Measurements from ENCODE around the gene CCDC183.
"Not testable (repeated sequence)": the region's sequence is repeated elsewhere in the genome, so short reads cannot be mapped to it uniquely, and the experiment has no call there.

Gene CCDC183

DNA sequence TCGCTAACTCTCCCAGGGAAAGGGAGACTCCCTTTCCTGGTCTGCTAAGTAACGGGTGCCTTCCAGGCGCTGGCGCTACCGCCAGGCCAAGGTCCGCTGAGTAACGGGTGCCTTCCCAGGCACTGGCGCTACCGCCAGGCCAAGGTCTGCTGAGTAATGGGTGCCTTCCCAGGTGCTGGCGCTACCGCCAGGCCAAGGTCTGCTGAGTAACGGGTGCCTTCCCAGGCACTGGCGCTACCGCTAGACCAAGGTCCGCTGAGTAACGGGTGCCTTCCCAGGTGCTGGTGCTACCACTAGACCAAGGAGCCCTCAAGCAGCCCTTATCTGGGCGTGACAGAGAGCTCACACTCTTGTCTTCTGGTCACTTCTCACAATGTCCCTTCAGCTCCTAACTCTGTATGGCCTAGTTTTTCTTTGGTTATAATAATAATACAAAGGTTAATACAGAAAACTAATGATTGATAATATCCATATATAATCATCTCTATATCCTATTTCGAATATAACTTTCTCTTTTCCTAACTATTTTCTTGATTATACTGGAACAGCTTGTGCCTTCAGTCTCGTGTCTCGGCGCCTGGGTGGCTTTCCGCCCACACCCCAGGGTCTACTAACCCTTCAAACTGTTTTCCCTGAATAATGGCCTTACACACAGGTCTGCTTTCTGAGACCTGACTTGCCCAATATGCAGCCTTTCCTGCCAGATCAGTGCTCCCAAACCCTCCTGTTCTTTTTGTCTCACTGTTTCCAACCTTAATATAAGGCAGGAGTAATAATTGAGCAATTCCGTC is 10.4 kb upstream of the CCDC183 start:
- not testable (repeated sequence) for H3K36me3 Mint-ChIP-seq (ENCODE audit: low read depth); H3K4me3 Mint-ChIP-seq; H3K27me3 Mint-ChIP-seq; H3K27ac Mint-ChIP-seq; H3K9me3 Mint-ChIP-seq; DNase-seq
- peaks cover 15% of the 10 kb centered on the region for H3K4me1 Mint-ChIP-seq (ENCODE audit: low read depth)

DNA sequence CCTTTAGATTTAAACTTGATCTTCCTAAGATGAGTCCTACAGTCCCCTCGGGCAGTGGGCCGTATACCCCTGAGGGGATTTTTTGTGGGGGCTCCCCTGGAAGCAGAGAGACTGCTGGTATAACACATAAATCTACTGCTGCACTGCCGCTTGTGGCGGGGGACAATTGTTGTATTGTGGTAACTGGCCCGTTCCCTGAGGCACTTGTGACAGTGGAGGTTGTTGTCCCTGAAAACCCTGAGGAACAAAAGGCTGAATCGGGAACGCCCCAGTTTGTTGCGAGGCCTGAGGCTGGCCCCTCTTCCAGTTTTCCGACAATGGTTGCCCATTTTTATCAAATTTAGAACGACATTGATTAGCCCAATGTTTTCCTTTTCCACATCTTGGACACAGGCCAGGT is 9.7 kb upstream of the CCDC183 start:
- Mint-ChIP-seq H3K9me3 (no peaks in the 10 kb centered on the region), H3K4me1 (ENCODE audit: low read depth) (peaks cover 15% of the 10 kb centered on the region), H3K27me3 (no peaks in the 10 kb centered on the region), H3K27ac (no peak overlapping the region), H3K4me3 (no peak overlapping the region), H3K36me3 (ENCODE audit: low read depth) (no peaks in the 10 kb centered on the region)
- DNase-seq, result no peak

GRCh38 chr9:136786983-136787382 is 9.2 kb upstream of the CCDC183 start:
- DNase-seq; H3K27ac Mint-ChIP-seq; H3K4me3 Mint-ChIP-seq; H3K27me3 Mint-ChIP-seq; H3K9me3 Mint-ChIP-seq; H3K36me3 Mint-ChIP-seq (ENCODE audit: low read depth): not testable (repeated sequence)
- peaks cover 16% of the 10 kb centered on the region for H3K4me1 Mint-ChIP-seq (ENCODE audit: low read depth)

GRCh38 chr9:136787690-136788400 is 8.3 kb upstream of the CCDC183 start:
- H3K27ac Mint-ChIP-seq, result no peak overlapping the region
- H3K27me3 Mint-ChIP-seq, result no peaks in the 10 kb centered on the region
- no peak overlapping the region for H3K4me3 Mint-ChIP-seq
- no peaks in the 10 kb centered on the region for H3K9me3 Mint-ChIP-seq
- DNase-seq, result peak; percentile 75
- peaks cover 23% of the 10 kb centered on the region for H3K4me1 Mint-ChIP-seq (ENCODE audit: low read depth)
- H3K36me3 Mint-ChIP-seq (ENCODE audit: low read depth), result peaks cover 6% of the 10 kb centered on the region

DNA sequence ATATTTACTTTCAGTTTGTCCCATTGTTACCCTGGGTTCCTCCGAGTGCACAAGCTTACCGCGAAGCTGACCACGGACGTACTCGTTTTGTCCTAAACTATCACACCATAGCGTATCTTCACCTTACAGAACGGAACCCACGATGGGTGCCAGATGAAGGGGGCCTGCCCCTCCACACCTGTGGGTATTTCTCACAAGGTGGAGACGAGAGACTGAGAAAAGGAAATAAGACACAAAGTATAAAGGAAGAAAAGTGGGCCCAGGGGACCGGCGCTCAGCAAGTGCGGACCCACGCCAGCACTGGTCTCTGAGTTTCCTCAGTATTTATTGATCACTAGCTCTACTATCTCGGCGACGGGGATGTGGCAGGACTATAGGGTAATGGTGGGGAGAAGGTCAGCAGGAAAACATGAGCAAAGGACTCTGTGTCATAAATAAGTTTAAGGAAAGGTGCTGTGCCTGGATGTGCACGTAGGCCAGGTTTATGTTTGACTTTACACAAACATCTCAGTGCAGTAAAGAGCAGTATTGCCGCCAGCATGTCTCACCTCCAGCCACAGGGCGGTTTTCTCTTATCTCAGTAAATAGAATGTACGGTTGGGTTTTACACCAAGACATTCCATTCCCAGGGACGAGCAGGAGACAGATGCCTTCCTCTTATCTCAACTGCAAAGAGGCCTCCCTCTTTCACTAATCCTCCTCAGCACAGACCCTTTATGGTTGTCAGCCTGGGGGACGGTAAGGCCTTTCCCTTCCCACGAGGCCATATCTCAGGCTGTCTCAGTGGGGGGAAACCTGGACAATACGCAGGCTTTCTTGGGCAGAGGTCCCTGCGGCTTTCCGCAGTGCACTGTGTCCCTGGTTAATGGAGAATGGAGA is 7.3 kb upstream of the CCDC183 start:
- H3K36me3 Mint-ChIP-seq (ENCODE audit: low read depth), result peaks cover 15% of the 10 kb centered on the region
- H3K4me1 Mint-ChIP-seq (ENCODE audit: low read depth), result peaks cover 25% of the 10 kb centered on the region
- H3K9me3 Mint-ChIP-seq, H3K4me3 Mint-ChIP-seq, H3K27me3 Mint-ChIP-seq, H3K27ac Mint-ChIP-seq, DNase-seq: not testable (repeated sequence)

GRCh38 chr9:136789523-136789937 is 6.6 kb upstream of the CCDC183 start:
- H3K36me3 Mint-ChIP-seq (ENCODE audit: low read depth), result peaks cover 18% of the 10 kb centered on the region
- no peaks in the 10 kb centered on the region for H3K9me3 Mint-ChIP-seq
- H3K27ac Mint-ChIP-seq, result no peak overlapping the region
- peaks cover 25% of the 10 kb centered on the region for H3K4me1 Mint-ChIP-seq (ENCODE audit: low read depth)
- no peak for DNase-seq
- no peak overlapping the region for H3K4me3 Mint-ChIP-seq
- no peaks in the 10 kb centered on the region for H3K27me3 Mint-ChIP-seq

GRCh38 chr9:136790640-136791515 is 5.3 kb upstream of the CCDC183 start, which contains the start of gene TMEM141:
TMEM141 (plus strand) TSS chr9:136791344; CDS start chr9:136791371, 27 bp downstream.
- Mint-ChIP-seq H3K4me3 (peak within 1 kb of the TSS; percentile 86), H3K27me3 (no peaks in the 10 kb centered on the region)

DNA sequence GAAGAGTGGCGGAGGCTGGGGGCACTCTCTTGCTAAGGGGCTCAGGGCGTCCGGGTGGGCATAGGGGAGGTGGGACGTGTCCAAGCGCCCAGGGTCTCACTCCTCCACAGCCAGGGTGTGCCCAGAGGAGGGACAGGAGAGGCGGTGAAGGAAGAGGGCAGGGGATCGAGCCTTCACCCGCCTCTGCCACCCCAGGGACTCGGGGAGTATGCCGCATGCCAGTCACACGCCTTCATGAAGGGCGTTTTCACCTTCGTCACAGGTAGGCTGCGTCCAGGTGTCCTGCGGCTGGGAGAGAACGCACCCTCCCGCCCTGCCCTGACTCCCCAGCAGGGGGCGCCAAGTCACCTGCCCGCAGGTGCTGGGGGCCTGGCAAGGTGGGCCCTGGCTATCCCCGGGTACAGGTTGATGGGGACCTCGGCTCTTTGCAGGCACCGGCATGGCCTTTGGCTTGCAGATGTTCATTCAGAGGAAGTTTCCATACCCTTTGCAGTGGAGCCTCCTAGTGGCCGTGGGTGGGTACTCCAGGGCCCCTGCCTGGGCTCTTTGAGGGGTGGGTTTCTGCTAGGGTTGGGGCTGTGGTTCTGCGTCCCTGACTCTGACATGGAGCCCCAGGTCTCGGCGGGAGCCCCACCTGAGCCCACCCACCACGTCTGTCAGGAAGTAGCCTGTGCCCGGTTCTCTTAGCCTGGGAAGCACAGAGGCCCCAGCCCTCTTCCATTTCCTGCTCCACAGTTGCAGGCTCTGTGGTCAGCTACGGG is 4.4 kb upstream of the CCDC183 start:
- peak overlapping the region; percentile 94 for H3K27ac Mint-ChIP-seq
- H3K4me3 Mint-ChIP-seq, result peak overlapping the region; percentile 86

More at GRCh38 chr9:136790640-136791515, 5.3 kb upstream of the CCDC183 start, which contains the start of gene TMEM141:
- peak within 1 kb of the TSS; percentile 94 for H3K27ac Mint-ChIP-seq
- peaks cover 27% of the 10 kb centered on the region for H3K4me1 Mint-ChIP-seq (ENCODE audit: low read depth)
- peak; percentile 100 for DNase-seq
- peaks cover 18% of the 10 kb centered on the region for H3K36me3 Mint-ChIP-seq (ENCODE audit: low read depth)
- H3K9me3 Mint-ChIP-seq, result no peaks in the 10 kb centered on the region

DNA sequence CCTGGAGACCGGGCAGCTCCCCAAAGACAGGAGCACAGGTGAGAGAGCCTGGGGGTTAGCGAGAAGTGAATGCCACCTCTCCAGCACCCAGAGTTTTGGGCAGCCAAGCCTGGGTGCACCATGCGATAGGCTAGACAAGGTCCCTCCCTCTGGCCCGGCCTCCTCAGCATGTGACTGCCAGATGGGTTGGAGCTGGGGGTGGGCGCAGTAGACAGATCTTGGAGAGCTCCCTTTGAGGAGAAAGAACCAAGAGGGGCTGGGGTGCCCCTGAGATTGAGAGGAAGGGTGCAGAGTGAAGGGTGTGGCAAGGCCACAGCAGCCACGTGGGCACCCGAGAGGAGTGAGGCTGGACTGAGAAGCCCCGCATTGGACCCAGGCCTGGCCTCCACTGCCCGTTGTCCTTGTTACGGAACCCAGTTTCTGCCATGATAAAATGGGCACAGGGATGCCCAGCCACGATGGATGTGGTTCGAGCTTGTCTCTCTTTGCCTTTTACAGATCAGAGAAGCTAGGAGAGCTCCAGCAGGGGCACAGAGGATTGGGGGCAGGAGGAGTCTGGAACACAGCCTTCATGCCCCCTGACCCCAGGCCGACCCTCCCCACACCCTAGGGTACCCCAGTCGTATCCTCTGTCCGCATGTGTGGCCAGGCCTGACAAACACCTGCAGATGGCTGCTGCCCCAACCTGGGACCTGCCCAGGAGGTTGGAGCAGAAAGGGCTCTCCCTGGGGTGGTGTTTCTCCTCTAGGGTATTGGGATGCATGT is 3.6 kb upstream of the CCDC183 start:
- no peak for DNase-seq
- Mint-ChIP-seq H3K4me1 (ENCODE audit: low read depth) (peaks cover 34% of the 10 kb centered on the region), H3K27me3 (peaks cover 3% of the 10 kb centered on the region), H3K27ac (peak overlapping the region; percentile 94), H3K36me3 (ENCODE audit: low read depth) (peaks cover 18% of the 10 kb centered on the region), H3K4me3 (peak overlapping the region; percentile 86), H3K9me3 (no peaks in the 10 kb centered on the region)

More for the DNA sequence above, 4.4 kb upstream of the CCDC183 start:
- Mint-ChIP-seq H3K9me3 (no peaks in the 10 kb centered on the region), H3K4me1 (ENCODE audit: low read depth) (peaks cover 34% of the 10 kb centered on the region), H3K36me3 (ENCODE audit: low read depth) (peaks cover 18% of the 10 kb centered on the region), H3K27me3 (peaks cover 3% of the 10 kb centered on the region)
- DNase-seq, result peak; percentile 80

DNA sequence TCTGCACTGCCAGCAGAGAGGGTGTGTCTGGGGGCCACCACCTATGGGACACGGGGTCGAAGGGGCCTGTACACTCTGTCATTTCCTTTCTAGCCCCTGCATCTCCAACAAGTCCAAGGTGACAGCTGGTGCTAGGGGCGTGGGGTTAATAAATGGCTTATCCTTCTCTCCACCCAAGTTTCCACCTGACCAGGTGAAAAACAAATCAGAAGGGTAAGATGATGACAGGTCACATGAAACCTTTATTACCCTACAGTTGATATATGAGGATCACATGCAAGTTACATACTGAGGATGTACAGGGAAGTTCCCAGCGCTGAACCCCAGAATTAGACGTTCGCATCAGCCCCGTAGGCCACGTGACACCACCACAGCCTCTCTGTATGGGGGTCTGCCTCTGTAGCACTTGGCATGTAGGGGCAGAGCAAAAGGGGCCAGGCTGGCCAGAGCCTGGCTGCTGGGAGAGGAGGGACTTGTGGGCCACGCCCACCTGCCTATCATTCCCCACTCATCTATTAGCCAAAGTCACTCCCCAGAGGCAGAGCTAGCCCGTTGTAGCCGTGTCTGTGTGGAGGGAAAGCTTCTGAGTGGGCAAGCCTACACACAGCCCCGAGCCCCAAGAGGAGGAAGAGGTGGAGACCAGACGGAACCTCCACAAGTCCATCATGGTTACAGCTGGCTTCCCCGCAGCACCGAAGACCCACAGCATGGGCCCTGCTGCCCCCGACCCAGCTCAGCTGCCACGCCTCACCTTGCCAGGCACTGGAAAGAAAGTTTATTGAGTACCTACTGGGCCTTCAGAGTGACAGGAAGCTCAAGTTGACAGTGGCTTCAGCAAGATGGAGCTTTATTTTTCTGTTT is 2.8 kb upstream of the CCDC183 start:
- peak overlapping the region; percentile 8 for H3K4me3 Mint-ChIP-seq
- peaks cover 3% of the 10 kb centered on the region for H3K27me3 Mint-ChIP-seq
- peaks cover 18% of the 10 kb centered on the region for H3K36me3 Mint-ChIP-seq (ENCODE audit: low read depth)
- DNase-seq, result no peak
- no peak overlapping the region for H3K27ac Mint-ChIP-seq
- no peaks in the 10 kb centered on the region for H3K9me3 Mint-ChIP-seq
- peaks cover 26% of the 10 kb centered on the region for H3K4me1 Mint-ChIP-seq (ENCODE audit: low read depth)

- no peak overlapping the region for H3K4me3 Mint-ChIP-seq
- H3K4me1 Mint-ChIP-seq (ENCODE audit: low read depth), result peaks cover 25% of the 10 kb centered on the region
- H3K27me3 Mint-ChIP-seq, result peaks cover 3% of the 10 kb centered on the region
- no peaks in the 10 kb centered on the region for H3K9me3 Mint-ChIP-seq
- peaks cover 18% of the 10 kb centered on the region for H3K36me3 Mint-ChIP-seq (ENCODE audit: low read depth)
- H3K27ac Mint-ChIP-seq, result no peak overlapping the region
- DNase-seq, result no peak
These were observed 1.7 kb upstream of the CCDC183 start for GRCh38 chr9:136794281-136794999.

Measured in activated T-cell treated with anti-CD3 and anti-CD28 coated beads, Interleukin-2, amount 50 U/mL, for 24 hours (primary cell).